ENCODE results near the gene EPG5. TPM values are rescaled to one million over a fixed set of nuclear protein-coding genes. Genes with fewer than 3 reads are reported as not detected.
"Not testable (repeated sequence)": the region's sequence is repeated elsewhere in the genome, so short reads cannot be mapped to it uniquely, and the experiment has no call there.

Gene EPG5
- total RNA-seq, 2 experiments from 2014 or later = 28.7 to 29.0 TPM

- no peak for DNase-seq
These were observed 117.1 kb downstream of the EPG5 start for GRCh38 chr18:45850021-45850420.

DNA sequence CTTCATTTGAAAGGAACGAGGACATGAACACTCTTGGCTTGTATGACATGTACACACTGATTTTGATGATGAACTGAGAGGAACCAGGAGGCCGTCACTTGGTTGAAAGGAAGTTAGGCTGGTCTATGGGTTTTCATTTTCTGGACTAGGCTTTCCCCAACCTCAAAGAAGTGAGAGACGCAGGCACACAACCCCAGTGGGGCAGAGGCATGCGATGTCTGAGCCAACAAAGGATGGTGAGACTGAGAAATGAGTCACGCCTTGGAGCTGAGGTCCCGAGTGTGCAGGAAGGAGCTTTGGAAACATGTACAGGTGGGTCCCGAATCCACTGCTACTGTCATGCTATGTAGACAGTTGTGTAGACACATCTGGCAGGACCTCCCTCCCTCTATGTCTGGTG lies 117.6 kb downstream of the EPG5 start:
- no peak overlapping the region for H3K27ac Mint-ChIP-seq
- DNase-seq = no peak
- H3K9me3 Mint-ChIP-seq = no peaks in the 10 kb centered on the region
- no peaks in the 10 kb centered on the region for H3K4me1 Mint-ChIP-seq
- no peaks in the 10 kb centered on the region for H3K27me3 Mint-ChIP-seq
- CTCF ChIA-PET = no interaction called here
- H3K4me3 Mint-ChIP-seq = no peak overlapping the region
- POLR2A ChIA-PET = no interaction called here
- H3K36me3 Mint-ChIP-seq (ENCODE audit: low read depth) = peaks cover 17% of the 10 kb centered on the region

More at GRCh38 chr18:45850021-45850420, 117.1 kb downstream of the EPG5 start:
- ChIA-PET POLR2A (no interaction called here), CTCF (no interaction called here)
- H3K36me3 Mint-ChIP-seq (ENCODE audit: low read depth) = peaks cover 20% of the 10 kb centered on the region
- no peaks in the 10 kb centered on the region for H3K4me1 Mint-ChIP-seq
- H3K4me3 Mint-ChIP-seq = no peak overlapping the region
- H3K27ac Mint-ChIP-seq = no peak overlapping the region
- no peaks in the 10 kb centered on the region for H3K9me3 Mint-ChIP-seq
- H3K27me3 Mint-ChIP-seq = no peaks in the 10 kb centered on the region

GRCh38 chr18:45848643-45849042 lies 118.5 kb downstream of the EPG5 start:
- CTCF ChIA-PET = interaction anchor here (0.9 kb wide), 1 partner anchor 183 kb away, joined by 6 read pairs; no protein-coding TSS in a partner anchor
- H3K27me3 Mint-ChIP-seq, H3K4me1 Mint-ChIP-seq, H3K27ac Mint-ChIP-seq, POLR2A ChIA-PET, H3K4me3 Mint-ChIP-seq, DNase-seq, H3K9me3 Mint-ChIP-seq: not testable (repeated sequence)
- H3K36me3 Mint-ChIP-seq (ENCODE audit: low read depth) = peaks cover 17% of the 10 kb centered on the region

DNA sequence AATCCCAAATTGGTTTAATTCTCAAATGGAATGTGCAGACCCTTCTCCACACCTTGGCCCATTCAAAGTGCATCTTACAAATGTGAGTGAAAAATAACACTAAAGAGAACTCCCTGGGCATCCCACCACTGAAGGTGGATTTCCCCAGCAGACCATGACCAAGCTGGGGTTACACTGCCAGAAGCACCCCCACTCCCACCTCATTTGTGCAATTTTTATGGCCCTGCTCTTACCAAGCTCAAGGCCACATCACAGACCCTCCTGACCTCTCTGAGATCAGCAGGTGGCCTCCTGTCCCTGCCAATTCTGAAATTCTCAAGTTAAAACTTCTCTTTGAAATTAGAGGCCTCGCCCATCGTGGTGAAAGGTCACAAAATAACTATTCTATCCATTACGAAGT lies 120.0 kb downstream of the EPG5 start:
- Mint-ChIP-seq H3K36me3 (ENCODE audit: low read depth) (peaks cover 10% of the 10 kb centered on the region), H3K27ac (no peak overlapping the region), H3K4me1 (no peaks in the 10 kb centered on the region), H3K9me3 (no peaks in the 10 kb centered on the region), H3K4me3 (no peak overlapping the region), H3K27me3 (no peaks in the 10 kb centered on the region)
- ChIA-PET CTCF (interaction anchor here (0.6 kb wide), 1 partner anchor 1501 kb away, joined by 3 read pairs; no protein-coding TSS in a partner anchor), POLR2A (no interaction called here)
- DNase-seq = no peak

- POLR2A ChIA-PET = interaction anchor here (0.7 kb wide), 1 partner anchor 24 kb away, joined by 3 read pairs; no protein-coding TSS in a partner anchor
- Mint-ChIP-seq H3K9me3 (no peaks in the 10 kb centered on the region), H3K27me3 (peaks cover 5% of the 10 kb centered on the region), H3K36me3 (ENCODE audit: low read depth) (peaks cover 4% of the 10 kb centered on the region), H3K4me3 (no peak overlapping the region), H3K27ac (no peak overlapping the region), H3K4me1 (no peaks in the 10 kb centered on the region)
- no peak for DNase-seq
- CTCF ChIA-PET = no interaction called here
These were observed 121.7 kb downstream of the EPG5 start for GRCh38 chr18:45845410-45845809.

DNA sequence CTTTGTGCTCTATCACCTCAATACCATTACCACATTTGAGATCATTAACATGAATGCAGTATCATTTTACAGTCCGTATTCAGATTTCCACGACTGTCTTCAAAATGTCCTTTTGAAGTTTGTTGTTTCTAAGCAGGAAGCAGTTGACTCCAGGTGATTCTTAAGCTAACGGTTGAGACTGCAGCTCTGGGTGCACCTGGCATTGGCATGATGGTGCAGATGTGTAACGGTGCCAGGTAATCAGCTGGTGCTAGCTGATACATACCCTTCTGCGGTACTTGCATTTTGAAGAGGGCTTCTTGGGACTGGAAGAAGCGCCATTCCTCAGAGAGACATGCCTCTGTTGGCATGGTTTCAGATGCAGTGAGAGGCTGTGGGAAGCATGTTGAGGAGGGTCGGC lies 122.2 kb downstream of the EPG5 start:
- Mint-ChIP-seq H3K36me3 (ENCODE audit: low read depth) (peaks cover 4% of the 10 kb centered on the region), H3K4me3 (no peak overlapping the region), H3K27ac (no peak overlapping the region), H3K4me1 (no peaks in the 10 kb centered on the region), H3K27me3 (peaks cover 8% of the 10 kb centered on the region), H3K9me3 (no peaks in the 10 kb centered on the region)
- DNase-seq = no peak
- CTCF ChIA-PET = no interaction called here
- POLR2A ChIA-PET = interaction anchor here (0.7 kb wide), 1 partner anchor 24 kb away, joined by 3 read pairs; no protein-coding TSS in a partner anchor

- Mint-ChIP-seq H3K9me3 (no peaks in the 10 kb centered on the region), H3K4me1 (peaks cover 5% of the 10 kb centered on the region), H3K36me3 (ENCODE audit: low read depth) (no peaks in the 10 kb centered on the region), H3K4me3 (no peak overlapping the region), H3K27me3 (peaks cover 23% of the 10 kb centered on the region), H3K27ac (no peak overlapping the region)
- CTCF ChIA-PET = no interaction called here
- DNase-seq = no peak
- POLR2A ChIA-PET = no interaction called here
These were observed 124.1 kb downstream of the EPG5 start for GRCh38 chr18:45843019-45843418.

DNA sequence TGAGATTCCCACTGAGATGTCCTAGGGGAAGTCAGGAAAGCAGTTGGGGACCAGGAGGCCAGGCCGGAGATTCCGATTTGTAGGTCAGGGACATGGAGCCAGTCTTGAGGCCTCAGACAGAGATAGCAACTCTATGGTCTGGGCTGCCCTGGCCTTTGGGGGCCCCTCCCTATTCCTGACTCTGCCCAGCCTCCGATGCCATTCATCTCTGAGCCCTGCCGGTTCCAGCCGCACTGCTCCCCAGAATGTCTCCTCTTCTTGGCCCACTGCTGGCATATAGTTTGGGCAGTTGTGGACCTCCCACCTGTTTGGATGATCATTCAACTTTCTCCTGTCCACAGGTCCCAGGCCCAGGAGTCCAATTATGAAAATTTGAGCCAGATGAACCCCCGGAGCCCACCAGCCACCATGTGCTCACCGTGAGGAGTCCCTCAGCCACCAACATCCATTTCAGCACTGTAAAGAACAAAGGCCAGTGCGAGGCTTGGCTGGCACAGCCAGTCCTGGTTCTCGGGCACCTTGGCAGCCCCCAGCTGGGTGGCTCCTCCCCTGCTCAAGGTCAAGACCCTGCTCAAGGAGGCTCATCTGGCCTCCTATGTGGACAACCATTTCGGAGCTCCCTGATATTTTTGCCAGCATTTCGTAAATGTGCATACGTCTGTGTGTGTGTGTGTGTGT lies 125.2 kb downstream of the EPG5 start:
- Mint-ChIP-seq H3K36me3 (ENCODE audit: low read depth) (no peaks in the 10 kb centered on the region), H3K4me1 (peaks cover 6% of the 10 kb centered on the region), H3K9me3 (no peaks in the 10 kb centered on the region), H3K27ac (no peak overlapping the region), H3K4me3 (no peak overlapping the region), H3K27me3 (peaks cover 27% of the 10 kb centered on the region)
- no peak for DNase-seq
- ChIA-PET CTCF (no interaction called here), POLR2A (interaction anchor here (0.6 kb wide), 1 partner anchor 632 kb away, joined by 3 read pairs; no protein-coding TSS in a partner anchor)

GRCh38 chr18:45841060-45841764 lies 125.9 kb downstream of the EPG5 start:
- ChIA-PET POLR2A (no interaction called here), CTCF (no interaction called here)
- Mint-ChIP-seq H3K9me3 (no peaks in the 10 kb centered on the region), H3K27me3 (peaks cover 34% of the 10 kb centered on the region), H3K36me3 (ENCODE audit: low read depth) (no peaks in the 10 kb centered on the region), H3K27ac (no peak overlapping the region), H3K4me1 (peaks cover 6% of the 10 kb centered on the region), H3K4me3 (no peak overlapping the region)
- no peak for DNase-seq

- H3K36me3 Mint-ChIP-seq (ENCODE audit: low read depth) = no peaks in the 10 kb centered on the region
- DNase-seq = peak; percentile 30
- no peak overlapping the region for H3K4me3 Mint-ChIP-seq
- peaks cover 49% of the 10 kb centered on the region for H3K27me3 Mint-ChIP-seq
- H3K4me1 Mint-ChIP-seq = peaks cover 6% of the 10 kb centered on the region
- ChIA-PET CTCF (interaction anchor here (1.4 to 1.6 kb wide), 5 partner anchors 39 to 175 kb away, joined by 5 to 16 read pairs (median 5); no protein-coding TSS in a partner anchor), POLR2A (no interaction called here)
- no peaks in the 10 kb centered on the region for H3K9me3 Mint-ChIP-seq
- H3K27ac Mint-ChIP-seq = no peak overlapping the region
These were observed 127.4 kb downstream of the EPG5 start for GRCh38 chr18:45839414-45840395.

DNA sequence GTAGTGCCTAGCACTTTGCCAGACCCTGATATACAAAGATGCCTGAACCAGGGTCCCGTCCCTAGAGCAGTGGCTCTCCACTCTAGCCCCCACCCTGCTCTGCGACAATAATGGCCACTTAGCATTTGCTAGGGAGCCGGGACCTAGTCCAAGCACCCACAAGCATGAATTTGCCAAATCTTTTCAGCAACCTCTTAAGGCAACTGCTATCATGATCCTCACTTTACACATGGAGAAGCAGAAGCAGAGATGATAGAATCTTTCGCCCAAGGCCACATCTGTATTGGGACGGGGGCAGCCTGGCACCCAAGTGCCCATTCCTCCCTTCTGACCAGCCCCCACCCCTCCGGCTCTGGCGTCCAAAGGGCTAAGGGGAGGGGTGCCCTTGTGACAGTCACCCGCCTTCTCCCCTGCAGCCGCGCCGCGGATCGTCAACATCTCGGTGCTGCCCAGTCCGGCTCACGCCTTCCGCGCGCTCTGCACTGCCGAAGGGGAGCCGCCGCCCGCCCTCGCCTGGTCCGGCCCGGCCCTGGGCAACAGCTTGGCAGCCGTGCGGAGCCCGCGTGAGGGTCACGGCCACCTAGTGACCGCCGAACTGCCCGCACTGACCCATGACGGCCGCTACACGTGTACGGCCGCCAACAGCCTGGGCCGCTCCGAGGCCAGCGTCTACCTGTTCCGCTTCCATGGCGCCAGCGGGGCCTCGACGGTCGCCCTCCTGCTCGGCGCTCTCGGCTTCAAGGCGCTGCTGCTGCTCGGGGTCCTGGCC lies 128.6 kb downstream of the EPG5 start:
- Mint-ChIP-seq H3K4me3 (no peak overlapping the region), H3K4me1 (peaks cover 6% of the 10 kb centered on the region), H3K27ac (no peak overlapping the region), H3K9me3 (no peaks in the 10 kb centered on the region), H3K27me3 (peaks cover 56% of the 10 kb centered on the region), H3K36me3 (ENCODE audit: low read depth) (no peaks in the 10 kb centered on the region)
- ChIA-PET POLR2A (no interaction called here), CTCF (interaction anchor here (1.4 kb wide), 2 partner anchors 40 to 146 kb away, joined by 5 read pairs; no protein-coding TSS in a partner anchor)
- no peak for DNase-seq

DNA sequence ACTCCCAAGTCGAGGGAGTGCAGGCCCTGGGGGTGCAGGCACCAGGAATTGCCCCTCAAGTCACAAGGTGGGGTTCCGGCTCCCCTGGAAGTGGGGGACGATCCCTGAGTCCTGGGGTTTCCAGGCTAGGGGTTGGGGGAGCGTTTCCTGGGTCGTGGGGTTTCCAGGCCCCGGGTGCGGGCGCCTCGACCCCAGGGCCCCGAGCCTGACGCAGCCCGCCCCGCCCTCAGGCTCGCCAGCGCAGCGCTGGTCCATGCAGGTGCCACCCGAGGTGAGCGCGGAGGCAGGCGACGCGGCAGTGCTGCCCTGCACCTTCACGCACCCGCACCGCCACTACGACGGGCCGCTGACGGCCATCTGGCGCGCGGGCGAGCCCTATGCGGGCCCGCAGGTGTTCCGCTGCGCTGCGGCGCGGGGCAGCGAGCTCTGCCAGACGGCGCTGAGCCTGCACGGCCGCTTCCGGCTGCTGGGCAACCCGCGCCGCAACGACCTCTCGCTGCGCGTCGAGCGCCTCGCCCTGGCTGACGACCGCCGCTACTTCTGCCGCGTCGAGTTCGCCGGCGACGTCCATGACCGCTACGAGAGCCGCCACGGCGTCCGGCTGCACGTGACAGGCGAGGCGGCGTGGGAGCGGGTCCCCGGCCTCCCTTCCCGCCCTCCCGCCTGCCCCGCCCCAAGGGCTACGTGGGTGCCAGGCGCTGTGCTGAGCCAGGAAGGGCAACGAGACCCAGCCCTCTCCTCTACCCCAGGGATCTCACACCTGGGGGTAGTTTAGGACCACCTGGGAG lies 129.7 kb downstream of the EPG5 start:
- ChIA-PET CTCF (no interaction called here), POLR2A (no interaction called here)
- DNase-seq = peak; percentile 51
- Mint-ChIP-seq H3K9me3 (no peaks in the 10 kb centered on the region), H3K27me3 (peaks cover 56% of the 10 kb centered on the region), H3K4me1 (peaks cover 6% of the 10 kb centered on the region), H3K4me3 (no peak overlapping the region), H3K36me3 (ENCODE audit: low read depth) (no peaks in the 10 kb centered on the region), H3K27ac (no peak overlapping the region)

All from activated CD4-positive, alpha-beta memory T cell treated with anti-CD3 and anti-CD28 coated beads, Interleukin-2, amount 10 ng/mL, durations not matched to agents 7 days and 5 days (primary cell).